HEK293T (cell line): ENCODE data around the gene CCR9.

ENCODE experiments used
- ARNT ChIP-seq: fragments of 450-650 bp; IDR thresholded peaks from 2 replicates; pipeline ENCODE4 v1.6.1; 2017; ENCODE audit warnings: mild to moderate bottlenecking
- CTBP1 ChIP-seq: fragments of 450-650 bp; IDR thresholded peaks from 2 replicates; pipeline ENCODE4 v1.6.1; 2016; ENCODE audit warnings: borderline replicate concordance
- FOXK2 ChIP-seq: fragments of 450-650 bp; IDR thresholded peaks from 2 replicates; pipeline ENCODE4 v1.6.1; 2016; ENCODE audit warnings: mild to moderate bottlenecking
- FOXM1 ChIP-seq: fragments of 450-650 bp; IDR thresholded peaks from 2 replicates; pipeline ENCODE4 v1.6.1; 2017; ENCODE audit warnings: mild to moderate bottlenecking, borderline replicate concordance
- HDGF ChIP-seq: fragments of 450-650 bp; IDR thresholded peaks from 2 replicates; pipeline ENCODE4 v1.6.1; 2017; ENCODE audit warnings: antibody characterized with exemption, borderline replicate concordance
- L3MBTL2 ChIP-seq: fragments of 450-650 bp; conservative IDR thresholded peaks from 2 replicates; pipeline ENCODE4 v1.6.1; 2016; ENCODE audit warnings: mild to moderate bottlenecking
- SUZ12 ChIP-seq: fragments of 450-650 bp; IDR thresholded peaks from 2 replicates; pipeline ENCODE4 v1.6.1; 2016; ENCODE audit warnings: mild to moderate bottlenecking
- TF ChIP-seq, protein P1 (sequence below): fragments of 450-650 bp; IDR thresholded peaks from 2 replicates; pipeline ENCODE4 v1.6.1; 2016

DNA sequence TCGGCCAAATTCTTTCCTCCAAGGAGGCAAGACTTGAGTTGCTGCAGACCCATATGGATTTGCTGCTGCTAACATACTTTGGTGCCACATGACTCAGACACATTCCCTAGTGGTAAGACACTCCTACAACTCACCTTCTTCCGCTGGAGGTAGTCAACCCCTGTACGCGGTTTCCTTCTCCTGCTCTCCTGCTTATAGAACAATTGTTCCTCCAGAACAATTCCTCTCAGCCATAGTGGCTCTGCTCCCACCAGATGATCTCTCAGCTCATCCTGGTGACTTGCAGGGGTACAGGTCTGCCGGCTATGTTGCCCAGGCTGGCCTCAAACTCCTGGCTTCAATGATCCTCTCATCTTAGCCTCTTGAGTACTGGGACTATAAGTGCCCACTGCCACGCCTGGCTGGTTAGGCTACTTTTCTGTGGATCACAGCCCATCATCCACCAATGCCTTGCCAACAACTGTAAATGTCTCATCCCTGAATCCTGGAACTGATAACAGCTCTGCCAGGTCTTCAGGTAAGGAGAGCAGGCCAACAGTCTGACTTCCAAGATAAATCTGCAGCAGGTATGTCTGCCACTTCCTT, 54.5 kb downstream of the CCR9 start:
- TF ChIP-seq FOXM1 (no peak), L3MBTL2 (no peak), HDGF (no peak), SUZ12 (no peak), FOXK2 (no peak), ARNT (no peak), CTBP1 (no peak)
- TF ChIP-seq, protein P1, sequence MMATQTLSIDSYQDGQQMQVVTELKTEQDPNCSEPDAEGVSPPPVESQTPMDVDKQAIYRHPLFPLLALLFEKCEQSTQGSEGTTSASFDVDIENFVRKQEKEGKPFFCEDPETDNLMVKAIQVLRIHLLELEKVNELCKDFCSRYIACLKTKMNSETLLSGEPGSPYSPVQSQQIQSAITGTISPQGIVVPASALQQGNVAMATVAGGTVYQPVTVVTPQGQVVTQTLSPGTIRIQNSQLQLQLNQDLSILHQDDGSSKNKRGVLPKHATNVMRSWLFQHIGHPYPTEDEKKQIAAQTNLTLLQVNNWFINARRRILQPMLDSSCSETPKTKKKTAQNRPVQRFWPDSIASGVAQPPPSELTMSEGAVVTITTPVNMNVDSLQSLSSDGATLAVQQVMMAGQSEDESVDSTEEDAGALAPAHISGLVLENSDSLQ = no peak
